Activated CD8-positive, alpha-beta T cell treated with anti-CD3 and anti-CD28 coated beads, Interleukin-2, amount 10 ng/mL, durations not matched to agents 7 days and 5 days (primary cell): ENCODE results near the gene GP1BB. TPM values are rescaled to one million over a fixed set of nuclear protein-coding genes. Genes with fewer than 3 reads are reported as not detected.

Experiments used
- ATAC-seq: fragments of 150-1000 bp; cut with Tn5 transposase; one replicate; pipeline ENCODE4 v1.10.0; 2021; ENCODE audit warnings: moderate library complexity
- CTCF ChIA-PET: fragments of 350-600 bp; sonication (Branson Sonifier 250); formaldehyde crosslinking; loops from one replicate; lab custom pipeline; 2021; ENCODE audit warnings: antibody characterized with exemption; lab: Charles Lee
- POLR2A ChIA-PET: fragments of 350-600 bp; sonication (Branson Sonifier 250); formaldehyde crosslinking; loops from one replicate; lab custom pipeline; 2021; ENCODE audit warnings: antibody characterized with exemption; lab: Charles Lee
- DNase-seq: peaks from one replicate; pipeline ENCODE4 v3.0.0-alpha.2; 2020
- H3K27ac Mint-ChIP-seq: one replicate; pipeline ENCODE4 v1.8.0; 2021; ENCODE audit warnings: mild to moderate bottlenecking, mixed read lengths
- H3K27me3 Mint-ChIP-seq: one replicate; pipeline ENCODE4 v1.8.0; 2021; ENCODE audit warnings: low read depth, mixed read lengths
- H3K36me3 Mint-ChIP-seq: one replicate; pipeline ENCODE4 v1.8.0; 2021; ENCODE audit warnings: low read depth, mixed read lengths
- H3K4me1 Mint-ChIP-seq: one replicate; pipeline ENCODE4 v1.8.0; 2021; ENCODE audit warnings: low read depth, mixed read lengths
- H3K4me3 Mint-ChIP-seq: one replicate; pipeline ENCODE4 v1.8.0; 2021; ENCODE audit warnings: mild to moderate bottlenecking, mixed read lengths
- H3K9me3 Mint-ChIP-seq: one replicate; pipeline ENCODE4 v1.8.0; 2022; ENCODE audit warnings: mixed read lengths; ENCODE audit not compliant: insufficient read depth
- total RNA-seq, 2 experiments: library from RNA; stranded (reverse); gene quantifications; one replicate each; pipeline ENCODE4 v1.2.3, GENCODE V29; 2021

GP1BB gene
- total RNA-seq, 2 experiments from 2014 or later = not detected

GRCh38 chr22:19709063-19709769 is 14.1 kb upstream of the GP1BB start:
- ChIA-PET POLR2A (no interaction called here), CTCF (no interaction called here)
- H3K4me3 Mint-ChIP-seq = no peak overlapping the region

DNA sequence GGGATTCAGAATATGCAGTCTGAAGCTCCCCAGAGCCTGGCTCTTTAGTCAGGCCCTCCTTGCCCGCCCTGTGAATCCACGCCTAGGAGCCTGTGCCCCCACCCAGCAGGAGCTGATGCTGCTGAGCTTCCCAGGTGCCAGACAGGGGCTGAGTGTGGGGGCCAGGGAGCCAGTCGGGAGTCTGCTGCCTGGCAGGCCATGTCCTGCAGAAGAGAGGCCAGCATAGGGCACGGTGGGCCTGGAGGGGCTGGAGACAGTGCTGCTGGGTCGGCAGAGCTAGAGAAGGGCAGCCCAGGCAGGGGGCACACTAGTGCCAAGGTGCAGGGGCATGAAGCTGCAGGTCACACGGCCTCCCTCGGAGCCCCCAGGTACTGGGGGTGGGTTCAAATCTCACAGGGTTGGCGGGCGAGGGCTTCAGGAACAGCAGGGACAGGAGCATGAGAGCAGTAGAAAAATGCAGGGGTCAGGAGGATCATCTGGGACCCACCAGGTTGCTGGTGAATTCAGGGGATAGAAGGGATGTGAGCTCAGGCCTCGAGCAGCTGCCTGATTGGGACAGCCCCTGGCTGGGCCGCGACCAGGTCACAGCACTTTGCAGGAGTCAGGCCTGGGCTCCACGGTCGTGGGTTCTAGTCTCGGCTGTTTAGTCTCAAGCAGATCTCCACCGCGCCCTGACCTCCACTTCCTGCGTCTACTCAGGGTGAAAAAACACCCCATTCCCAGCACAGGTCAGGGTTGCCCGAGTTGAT is 13.1 kb upstream of the GP1BB start:
- H3K36me3 Mint-ChIP-seq = no peaks in the 10 kb centered on the region
- H3K9me3 Mint-ChIP-seq = no peaks in the 10 kb centered on the region
- CTCF ChIA-PET = interaction anchor here (1.4 kb wide), 1 partner anchor 80 kb away, joined by 4 read pairs; no protein-coding TSS in a partner anchor
- no peaks in the 10 kb centered on the region for H3K4me1 Mint-ChIP-seq
- POLR2A ChIA-PET = no interaction called here
- H3K4me3 Mint-ChIP-seq = no peak overlapping the region
- peaks cover 18% of the 10 kb centered on the region for H3K27me3 Mint-ChIP-seq
- ATAC-seq = no peak
- no peak for DNase-seq
- H3K27ac Mint-ChIP-seq = no peak overlapping the region

More at GRCh38 chr22:19709063-19709769, 14.1 kb upstream of the GP1BB start:
- no peaks in the 10 kb centered on the region for H3K36me3 Mint-ChIP-seq
- ATAC-seq (no peak), DNase-seq (no peak)
- H3K9me3 Mint-ChIP-seq = no peaks in the 10 kb centered on the region
- H3K27ac Mint-ChIP-seq = no peak overlapping the region
- no peaks in the 10 kb centered on the region for H3K4me1 Mint-ChIP-seq
- H3K27me3 Mint-ChIP-seq = peaks cover 15% of the 10 kb centered on the region

DNA sequence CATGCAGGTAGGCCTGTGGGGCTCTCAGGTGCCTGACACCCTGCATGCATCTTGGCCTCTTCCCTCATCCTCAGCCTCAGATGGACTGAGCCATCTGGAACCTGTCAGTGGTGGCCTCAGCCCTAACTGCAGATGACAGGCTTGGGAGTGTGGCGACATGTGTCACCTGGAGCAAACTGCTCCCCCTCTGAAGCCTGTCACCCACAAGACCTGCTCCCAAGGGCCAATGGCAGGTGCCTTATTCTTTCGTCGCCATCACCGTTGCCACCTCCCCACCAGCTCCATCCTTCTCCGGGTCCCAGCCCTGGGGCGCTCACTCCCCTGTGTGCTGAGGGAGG is 12.6 kb upstream of the GP1BB start:
- Mint-ChIP-seq H3K4me3 (no peak overlapping the region), H3K27ac (no peak overlapping the region), H3K9me3 (no peaks in the 10 kb centered on the region), H3K36me3 (no peaks in the 10 kb centered on the region), H3K27me3 (peaks cover 20% of the 10 kb centered on the region), H3K4me1 (no peaks in the 10 kb centered on the region)
- no peak for ATAC-seq
- DNase-seq = no peak
- ChIA-PET CTCF (interaction anchor here (1.4 kb wide), 1 partner anchor 81 kb away, joined by 4 read pairs; no protein-coding TSS in a partner anchor), POLR2A (no interaction called here)

- ChIA-PET POLR2A (no interaction called here), CTCF (no interaction called here)
- Mint-ChIP-seq H3K27ac (no peak overlapping the region), H3K36me3 (no peaks in the 10 kb centered on the region), H3K27me3 (peaks cover 22% of the 10 kb centered on the region), H3K9me3 (no peaks in the 10 kb centered on the region), H3K4me3 (peak overlapping the region; percentile 48), H3K4me1 (peaks cover 3% of the 10 kb centered on the region)
- ATAC-seq = no peak
- DNase-seq = no peak
These were observed 10.1 kb upstream of the GP1BB start for GRCh38 chr22:19713245-19713644.

GRCh38 chr22:19713650-19714311 is 9.6 kb upstream of the GP1BB start:
- Mint-ChIP-seq H3K27me3 (peaks cover 22% of the 10 kb centered on the region), H3K4me1 (peaks cover 3% of the 10 kb centered on the region), H3K4me3 (peak overlapping the region; percentile 48), H3K36me3 (no peaks in the 10 kb centered on the region), H3K9me3 (no peaks in the 10 kb centered on the region), H3K27ac (no peak overlapping the region)
- ChIA-PET CTCF (no interaction called here), POLR2A (no interaction called here)
- no peak for DNase-seq
- ATAC-seq = no peak

DNA sequence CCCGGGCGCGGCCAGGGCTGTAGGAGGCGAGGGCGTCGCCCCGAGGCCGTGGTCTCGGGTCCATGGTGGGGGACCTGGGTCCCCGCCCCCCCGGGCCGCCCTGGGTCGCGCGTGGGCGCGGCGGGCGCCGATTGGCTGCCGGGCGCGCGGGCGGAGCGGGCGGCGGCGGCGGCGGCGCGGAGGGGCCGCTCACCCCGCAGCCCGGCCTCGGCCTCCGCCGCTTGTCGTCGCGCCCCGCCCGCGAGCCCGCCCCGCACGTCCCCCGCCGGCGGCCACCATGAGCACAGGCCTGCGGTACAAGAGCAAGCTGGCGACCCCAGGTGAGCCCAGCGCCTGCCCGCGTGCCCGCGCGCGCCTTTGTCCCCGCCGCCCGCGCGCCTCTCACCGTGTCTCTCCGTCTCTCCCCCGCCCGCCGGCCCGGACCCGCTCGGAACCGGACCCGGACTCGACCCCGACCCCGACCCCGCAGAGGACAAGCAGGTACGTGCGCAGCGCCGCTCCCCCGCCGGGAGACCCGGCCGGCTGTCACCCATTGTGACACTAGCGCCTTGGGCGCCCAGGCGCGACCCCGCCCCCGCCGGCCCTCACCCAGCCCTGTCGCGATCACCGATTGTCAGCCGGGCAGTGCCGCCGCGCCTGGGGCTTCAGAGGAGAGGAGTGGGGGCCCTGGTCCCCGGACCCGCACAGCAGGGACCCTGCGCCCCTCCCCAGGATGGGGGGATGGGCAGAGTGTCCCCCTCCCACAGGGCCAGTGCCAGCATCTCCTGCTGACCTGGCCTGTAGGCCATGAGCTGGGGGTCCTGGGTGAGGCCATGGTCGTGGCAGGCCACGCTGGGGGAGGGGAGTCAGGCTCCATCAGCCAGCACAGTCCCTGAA is 8.8 kb upstream of the GP1BB start, which contains the start of gene SEPTIN5:
Gene SEPTIN5 (plus strand): TSS at position 192 of the 876 bp plus-strand sequence. CDS start 86 bp downstream, at position 278.
- no peak for DNase-seq
- Mint-ChIP-seq H3K4me3 (peak within 1 kb of the TSS; percentile 48), H3K9me3 (no peaks in the 10 kb centered on the region), H3K27ac (no peak within 1 kb of the TSS), H3K4me1 (peaks cover 7% of the 10 kb centered on the region), H3K36me3 (no peaks in the 10 kb centered on the region), H3K27me3 (peaks cover 27% of the 10 kb centered on the region)
- ChIA-PET CTCF (no interaction called here), POLR2A (no interaction called here)
- no peak for ATAC-seq

DNA sequence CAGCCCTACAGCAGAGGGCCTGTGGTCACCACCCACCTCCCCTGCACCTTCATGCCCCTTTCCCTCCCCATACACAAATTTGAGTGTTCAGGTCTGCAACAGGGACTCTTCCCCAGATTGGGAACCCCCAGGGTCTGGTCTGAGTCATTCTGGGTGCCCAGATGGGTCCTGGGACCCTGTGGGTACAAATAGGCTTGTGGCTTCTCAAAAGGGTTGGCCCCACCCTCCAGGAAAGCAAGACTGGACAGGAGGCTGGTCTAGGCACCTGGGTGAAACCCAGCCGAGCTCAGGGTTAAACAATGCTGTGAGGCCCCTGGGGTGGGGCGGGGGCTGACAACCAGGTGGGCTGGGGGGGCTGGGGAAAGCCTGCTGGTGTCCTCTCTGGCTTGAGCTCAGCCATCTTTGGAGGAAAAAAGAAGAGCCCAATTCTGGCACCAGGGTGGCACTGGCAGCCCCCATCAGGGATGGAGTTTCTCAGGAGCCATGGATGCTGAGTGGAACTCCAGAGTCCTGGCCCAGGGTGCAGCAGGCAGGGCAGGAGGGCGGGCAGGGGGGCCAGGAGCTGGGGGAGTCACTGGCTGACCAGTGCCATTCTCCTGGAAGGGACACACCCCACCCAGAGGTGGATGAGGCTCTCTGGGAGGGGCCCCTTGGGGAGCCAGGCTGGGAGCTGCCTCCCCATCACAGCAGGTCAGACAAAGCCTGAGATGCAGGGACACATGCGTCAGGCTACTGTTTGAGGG is 8.0 kb upstream of the GP1BB start:
- Mint-ChIP-seq H3K36me3 (no peaks in the 10 kb centered on the region), H3K4me3 (no peak overlapping the region), H3K4me1 (peaks cover 7% of the 10 kb centered on the region), H3K27ac (no peak overlapping the region), H3K9me3 (no peaks in the 10 kb centered on the region), H3K27me3 (peaks cover 32% of the 10 kb centered on the region)
- no peak for ATAC-seq
- ChIA-PET POLR2A (no interaction called here), CTCF (no interaction called here)
- no peak for DNase-seq

GRCh38 chr22:19716041-19716828 is 7.1 kb upstream of the GP1BB start:
- Mint-ChIP-seq H3K27me3 (peaks cover 37% of the 10 kb centered on the region), H3K9me3 (no peaks in the 10 kb centered on the region), H3K36me3 (no peaks in the 10 kb centered on the region), H3K4me3 (no peak overlapping the region), H3K4me1 (peaks cover 7% of the 10 kb centered on the region), H3K27ac (no peak overlapping the region)
- DNase-seq (no peak), ATAC-seq (no peak)
- ChIA-PET POLR2A (interaction anchor here (0.6 kb wide), 1 partner anchor 185 kb away, joined by 3 read pairs; no protein-coding TSS in a partner anchor), CTCF (no interaction called here)

DNA sequence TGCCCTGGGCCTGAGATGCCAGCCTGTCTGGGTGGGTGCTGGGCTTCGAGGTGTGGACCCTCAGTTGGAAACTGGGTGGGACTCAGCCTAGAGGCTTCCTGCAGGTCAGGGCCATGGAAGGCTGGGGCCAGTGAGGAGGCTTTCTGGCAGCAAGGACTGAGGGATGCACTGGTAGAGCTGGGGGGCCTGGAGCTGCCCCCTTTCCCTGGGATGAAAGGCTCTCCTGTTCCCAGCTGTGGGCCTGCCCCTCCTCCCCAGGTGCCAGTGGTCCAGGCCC is 6.6 kb upstream of the GP1BB start:
- DNase-seq (no peak), ATAC-seq (no peak)
- ChIA-PET CTCF (no interaction called here), POLR2A (no interaction called here)
- Mint-ChIP-seq H3K27ac (no peak overlapping the region), H3K36me3 (no peaks in the 10 kb centered on the region), H3K4me1 (peaks cover 7% of the 10 kb centered on the region), H3K4me3 (no peak overlapping the region), H3K27me3 (peaks cover 39% of the 10 kb centered on the region), H3K9me3 (no peaks in the 10 kb centered on the region)

- no peak overlapping the region for H3K4me3 Mint-ChIP-seq
- POLR2A ChIA-PET = no interaction called here
- no peaks in the 10 kb centered on the region for H3K9me3 Mint-ChIP-seq
- CTCF ChIA-PET = no interaction called here
- peaks cover 7% of the 10 kb centered on the region for H3K4me1 Mint-ChIP-seq
- DNase-seq = no peak
- no peaks in the 10 kb centered on the region for H3K36me3 Mint-ChIP-seq
- peaks cover 38% of the 10 kb centered on the region for H3K27me3 Mint-ChIP-seq
- H3K27ac Mint-ChIP-seq = no peak overlapping the region
- no peak for ATAC-seq
These were observed 6.2 kb upstream of the GP1BB start for GRCh38 chr22:19717181-19717580.
